A549 (cell line): ENCODE measurements around the gene CHAD. TPM values are rescaled to one million over a fixed set of nuclear protein-coding genes. Genes with fewer than 3 reads are reported as not detected.

ENCODE experiments used
- ATAC-seq, 2 experiments: fragments of 200-7000 bp in 1 of 2; fragments of >200 bp in 1 of 2; cut with Nextera tagmentation in 1 of 2; cut with Tn5 transposase in 1 of 2; 3 replicates each; pipeline versions ENCODE4 v1.8.0 to v1.9.1; 2018 to 2020; ENCODE audit warnings: mild to moderate bottlenecking in 1 of 2, moderate library complexity in 1 of 2
- CTCF ChIA-PET: fragments of 300-600 bp; sonication (Branson Sonifier 250); formaldehyde crosslinking; extraction: SDS; loops from one replicate; lab custom pipeline; 2021; ENCODE audit warnings: antibody characterized with exemption, inconsistent platforms; lab: Yijun Ruan, JAX
- POLR2A ChIA-PET: fragments of 350-600 bp; formaldehyde crosslinking; extraction: SDS; loops from one replicate; lab custom pipeline; 2021; ENCODE audit warnings: antibody characterized with exemption, inconsistent platforms; lab: Yijun Ruan, JAX
- DNase-seq, 2 experiments: peaks; one replicate each; pipeline versions ENCODE4 v3.0.0 to v3.0.0-alpha.2; 2011 to 2016; ENCODE audit warnings: low read depth in 1 of 2, low spot score in 1 of 2
- FAIRE-seq: peaks from 2 replicates; lab custom pipeline; 2011; peaks lifted over from hg19 to GRCh38; lab: Jason Lieb, UNC
- H3K27ac ChIP-seq, 2 experiments: fragments of >200 bp; sonication (Bioruptor Twin); formaldehyde crosslinking; 3 replicates each; pipeline ENCODE4 v1.5.1; 2016 to 2017
- H3K4me1 ChIP-seq: fragments of >200 bp; sonication (Bioruptor Twin); formaldehyde crosslinking; 3 replicates; pipeline ENCODE4 v1.6.1; 2016
- H3K4me2 ChIP-seq: fragments of >200 bp; sonication (Bioruptor Twin); formaldehyde crosslinking; 3 replicates; pipeline ENCODE4 v1.6.1; 2016
- H3K4me3 ChIP-seq: fragments of >200 bp; sonication (Bioruptor Twin); formaldehyde crosslinking; 3 replicates; pipeline ENCODE4 v1.5.1; 2016
- H3K9me3 ChIP-seq: fragments of >200 bp; sonication (Bioruptor Twin); formaldehyde crosslinking; 3 replicates; pipeline ENCODE4 v1.6.1; 2016
- CBX2 ChIP-seq: fragments of 200-600 bp; sonication (generic); IDR thresholded peaks from 2 replicates; pipeline ENCODE4 v1.6.1; 2016; ENCODE audit warnings: low read depth, mild to moderate bottlenecking, borderline replicate concordance
- CEBPB ChIP-seq, 2 experiments: fragments of >200 bp in 1 of 2; sonication (Bioruptor Twin) in 1 of 2; formaldehyde crosslinking in 1 of 2; IDR thresholded peaks; 2 replicates each; pipeline ENCODE4 v1.6.1; 2012 to 2016
- CHD4 ChIP-seq: fragments of 200-600 bp; sonication (generic); IDR thresholded peaks from 2 replicates; pipeline ENCODE4 v1.6.1; 2016; ENCODE audit warnings: antibody characterized with exemption, mild to moderate bottlenecking, borderline replicate concordance
- EHF ChIP-seq: fragments of 250-450 bp; sonication (Bioruptor Pico); IDR thresholded peaks from 2 replicates; pipeline ENCODE4 v1.5.0; 2020; ENCODE audit warnings: mild to moderate bottlenecking
- EP300 ChIP-seq, 2 experiments: fragments of >200 bp; sonication (Bioruptor Twin); formaldehyde crosslinking; IDR thresholded peaks; 2 replicates in 1 of 2; 3 replicates in 1 of 2; pipeline ENCODE4 v1.6.1; 2016 to 2017
- ESRRA ChIP-seq: fragments of 150-350 bp; IDR thresholded peaks from 2 replicates; pipeline ENCODE4 v1.6.1; 2014; ENCODE audit warnings: mild to moderate bottlenecking, low read length, borderline replicate concordance
- FOSB ChIP-seq: fragments of 250-450 bp; sonication (Bioruptor Pico); IDR thresholded peaks from 2 replicates; pipeline ENCODE4 v1.5.0; 2020; ENCODE audit warnings: mild to moderate bottlenecking, moderate library complexity
- FOSL2 ChIP-seq, 2 experiments: fragments of 450-650 bp in 1 of 2; fragments of >200 bp in 1 of 2; sonication (Bioruptor Twin) in 1 of 2; formaldehyde crosslinking; IDR thresholded peaks; 2 replicates each; pipeline versions ENCODE4 v1.5.0 to v1.6.1; 2016 to 2020; ENCODE audit warnings: mild to moderate bottlenecking in 1 of 2, moderate library complexity in 1 of 2
- FOXS1 ChIP-seq: fragments of 250-450 bp; sonication (Bioruptor Pico); IDR thresholded peaks from 2 replicates; pipeline ENCODE4 v1.5.0; 2020; ENCODE audit warnings: mild to moderate bottlenecking, moderate library complexity
- GATA3 ChIP-seq: IDR thresholded peaks from 2 replicates; pipeline ENCODE4 v1.6.1; 2012; ENCODE audit warnings: borderline replicate concordance
- HEYL ChIP-seq: fragments of 250-450 bp; sonication (Bioruptor Pico); IDR thresholded peaks from 2 replicates; pipeline ENCODE4 v1.8.0; 2021; ENCODE audit warnings: mild to moderate bottlenecking, moderate library complexity
- HOXA7 ChIP-seq: fragments of 250-450 bp; sonication (Bioruptor Pico); IDR thresholded peaks from 2 replicates; pipeline ENCODE4 v1.5.0; 2020; ENCODE audit warnings: mild to moderate bottlenecking, moderate library complexity
- HOXB5 ChIP-seq: fragments of 250-450 bp; sonication (Bioruptor Pico); IDR thresholded peaks from 2 replicates; pipeline ENCODE4 v1.5.0; 2020; ENCODE audit warnings: mild to moderate bottlenecking, moderate library complexity
- JUN ChIP-seq, 2 experiments: fragments of >200 bp; sonication (Bioruptor Twin); formaldehyde crosslinking; IDR thresholded peaks; 2 replicates in 1 of 2; 3 replicates in 1 of 2; pipeline ENCODE4 v1.6.1; 2016 to 2017
- JUNB ChIP-seq: fragments of >200 bp; sonication (Bioruptor Twin); formaldehyde crosslinking; IDR thresholded peaks from 2 replicates; pipeline ENCODE4 v1.6.1; 2016
- KDM1A ChIP-seq: fragments of 200-600 bp; sonication (generic); IDR thresholded peaks from 2 replicates; pipeline ENCODE4 v1.6.1; 2016; ENCODE audit warnings: low read depth, mild to moderate bottlenecking
- MAZ ChIP-seq: fragments of 150-350 bp; IDR thresholded peaks from 2 replicates; pipeline ENCODE4 v1.6.1; 2014; ENCODE audit warnings: antibody characterized with exemption, low read depth, low read length, borderline replicate concordance
- NFE2L2 ChIP-seq: fragments of 150-350 bp; conservative IDR thresholded peaks from 2 replicates; pipeline ENCODE4 v1.6.1; 2014; ENCODE audit warnings: low read length
- RARB ChIP-seq: fragments of 250-450 bp; sonication (Bioruptor Pico); IDR thresholded peaks from 2 replicates; pipeline ENCODE4 v1.8.0; 2021; ENCODE audit warnings: mild to moderate bottlenecking, moderate library complexity
- RCOR1 ChIP-seq: fragments of 150-350 bp; IDR thresholded peaks from 2 replicates; pipeline ENCODE4 v1.6.1; 2014; ENCODE audit warnings: antibody characterized with exemption, low read length, low read depth
- RFX5 ChIP-seq: fragments of 450-650 bp; IDR thresholded peaks from 2 replicates; pipeline ENCODE4 v1.7.1; 2014; ENCODE audit warnings: antibody characterized with exemption, mild to moderate bottlenecking, moderate library complexity
- RNF2 ChIP-seq: fragments of 200-600 bp; sonication (generic); IDR thresholded peaks from 2 replicates; pipeline ENCODE4 v1.6.1; 2016; ENCODE audit warnings: low read depth, mild to moderate bottlenecking, antibody characterized with exemption, moderate library complexity, borderline replicate concordance
- WGBS: methylation state at CpG from one replicate; pipeline ENCODE4 v1.1.6; 2017; ENCODE audit errors: missing lambda C conversion rate; 5-methylcytosine and 5-hydroxymethylcytosine counted together
- polyA plus RNA-seq, 4 experiments: library from polyadenylated mRNA; depleted of rRNA in 3 of 4; stranded (reverse); fragments of >200 nt; fragmentation: RNase III in 1 of 4; extraction: RNeasy Plus Mini Kit Qiagen cat#74134 plus additional on column Dnase treatment in 1 of 4; gene quantifications; 2 replicates in 3 of 4; 3 replicates in 1 of 4; pipeline ENCODE4 v1.2.3, GENCODE V29; 2011 to 2017
- TF ChIP-seq, protein P1 (sequence below): fragments of 250-450 bp; sonication (Bioruptor Pico); IDR thresholded peaks from 2 replicates; pipeline ENCODE4 v1.5.0; 2020; ENCODE audit warnings: low read depth, mild to moderate bottlenecking, moderate library complexity
- TF ChIP-seq, protein P2 (sequence below): fragments of >200 bp; sonication (Bioruptor Twin); formaldehyde crosslinking; IDR thresholded peaks from 3 replicates; pipeline ENCODE4 v1.5.1; 2016
- TF ChIP-seq, protein P3 (sequence below): fragments of 150-350 bp; IDR thresholded peaks from 2 replicates; pipeline ENCODE4 v1.6.1; 2014; ENCODE audit warnings: low read depth, mild to moderate bottlenecking, low read length
- TF ChIP-seq, protein P4 (sequence below): fragments of >200 bp; sonication (Bioruptor Twin); formaldehyde crosslinking; IDR thresholded peaks from 3 replicates; pipeline ENCODE4 v1.6.1; 2016
- TF ChIP-seq, protein P5 (sequence below): IDR thresholded peaks from 2 replicates; pipeline ENCODE4 v1.6.1; 2012; ENCODE audit warnings: low read depth, borderline replicate concordance

The CHAD gene
- polyA plus RNA-seq, 2 of the 4 experiments (the other 2 are of a cell fraction): not detected

DNA sequence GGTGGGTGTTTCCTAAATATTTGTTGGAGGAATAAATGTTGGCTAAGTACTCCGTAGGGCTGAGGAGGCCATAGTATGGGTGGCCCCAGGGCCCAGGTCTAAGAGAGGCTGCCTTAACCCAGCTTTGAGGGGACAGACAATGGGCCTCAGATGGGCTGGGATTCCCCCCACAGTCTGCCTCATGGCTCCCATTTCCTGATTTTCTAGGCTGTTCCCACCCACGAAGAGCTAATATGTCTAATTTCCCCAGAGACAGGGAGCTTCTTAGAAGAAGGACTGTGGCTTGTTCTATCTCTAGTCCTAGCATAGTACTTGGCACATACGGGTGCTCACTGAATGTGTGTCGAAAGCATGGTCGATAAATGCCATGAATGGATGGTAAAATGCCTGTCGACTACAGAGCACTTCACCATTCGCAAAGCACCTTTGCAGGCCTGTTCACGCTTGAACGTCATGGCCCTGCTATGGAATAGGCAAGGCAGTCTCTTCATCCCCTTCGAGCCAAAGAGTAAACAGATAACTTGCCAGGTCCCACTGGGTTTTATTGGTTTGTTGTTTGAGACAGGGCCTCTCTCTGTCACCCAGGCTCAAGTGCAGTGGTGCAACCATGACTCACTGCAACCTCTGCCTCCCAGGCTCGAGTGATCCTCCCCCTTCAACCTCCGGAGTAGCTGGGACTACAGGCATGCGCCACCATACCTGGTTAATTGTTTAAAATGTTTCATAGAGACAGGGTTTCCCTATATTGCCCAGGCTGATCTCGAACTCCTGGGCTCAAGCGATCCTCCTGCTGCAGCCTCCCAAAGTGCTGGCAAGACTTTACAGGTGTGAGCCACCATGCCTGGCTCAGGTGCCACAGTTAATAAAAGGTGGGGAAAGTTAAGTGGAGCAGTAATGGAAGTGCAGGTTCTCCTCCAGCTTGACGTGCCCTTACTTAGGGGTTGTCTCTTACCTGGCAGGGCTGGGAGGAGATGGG lies 9.7 kb downstream of the CHAD start:
- Histone ChIP-seq H3K4me2 (no peak overlapping the region), H3K9me3 (no peaks in the 10 kb centered on the region), H3K4me3 (no peak overlapping the region), H3K27ac (no peak overlapping the region), H3K4me1 (peaks cover 9% of the 10 kb centered on the region; the same call in 2 of the 3 replicates)
- ATAC-seq (peak in 1 of 2 experiments; percentile 58; a peak in 3 of 6 replicates), DNase-seq (peak in 1 of 2 experiments; percentile 48), FAIRE-seq (no peak)
- 68% methylated on average over 16 of the region's 16 CpGs for WGBS
- TF ChIP-seq, protein P1, sequence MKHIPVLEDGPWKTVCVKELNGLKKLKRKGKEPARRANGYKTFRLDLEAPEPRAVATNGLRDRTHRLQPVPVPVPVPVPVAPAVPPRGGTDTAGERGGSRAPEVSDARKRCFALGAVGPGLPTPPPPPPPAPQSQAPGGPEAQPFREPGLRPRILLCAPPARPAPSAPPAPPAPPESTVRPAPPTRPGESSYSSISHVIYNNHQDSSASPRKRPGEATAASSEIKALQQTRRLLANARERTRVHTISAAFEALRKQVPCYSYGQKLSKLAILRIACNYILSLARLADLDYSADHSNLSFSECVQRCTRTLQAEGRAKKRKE (CRISPR knock-in tag): no peak
- TF ChIP-seq EP300 (IDR thresholded peaks at IDR 0.05) (no peak), HOXA7 (CRISPR knock-in tag) (no peak), ESRRA (no peak), FOSL2 (IDR thresholded peaks at IDR 0.05) (no peak), FOSL2 (CRISPR knock-in tag; IDR thresholded peaks at IDR 0.05) (peak; percentile 15; the same call in 1 of the 2 replicates)
- ChIA-PET POLR2A (no interaction called here), CTCF (interaction anchor here (0.8 to 19.6 kb wide), 10 partner anchors 11 to 161 kb away, joined by 3 to 238 read pairs (median 4); partner anchors contain the start of genes LRRC59 and RSAD1)

DNA sequence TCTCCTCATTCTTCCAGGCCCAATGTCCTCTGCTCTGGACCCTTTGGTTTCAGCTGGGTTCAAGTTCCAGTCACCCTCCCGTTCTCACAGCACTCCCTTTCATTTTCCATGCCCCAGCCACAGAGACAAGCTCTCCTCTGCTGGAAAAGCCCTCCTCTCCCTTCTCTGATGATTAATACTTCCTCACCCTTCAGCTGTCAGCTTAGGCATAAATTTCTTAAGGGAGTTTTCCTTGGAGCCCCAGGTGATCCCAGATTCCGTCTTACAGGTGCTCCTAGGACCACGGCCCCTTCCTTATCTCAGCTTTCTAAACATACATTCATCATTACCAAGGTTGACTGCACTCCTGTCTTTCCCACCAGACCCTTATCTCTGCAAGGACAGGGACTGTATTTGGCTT lies 10.4 kb downstream of the CHAD start:
- Histone ChIP-seq H3K27ac (no peak overlapping the region), H3K4me2 (no peak overlapping the region), H3K4me1 (peaks cover 9% of the 10 kb centered on the region; the same call in 2 of the 3 replicates), H3K9me3 (no peaks in the 10 kb centered on the region), H3K4me3 (no peak overlapping the region)
- CTCF ChIA-PET: interaction anchor here (0.8 to 19.6 kb wide), 12 partner anchors 9 to 160 kb away, joined by 3 to 238 read pairs (median 4); partner anchors contain the start of genes LRRC59 and RSAD1
- POLR2A ChIA-PET: no interaction called here
- ATAC-seq (no peak), FAIRE-seq (no peak), DNase-seq (no peak)
- 89% methylated on average over 3 of the region's 3 CpGs for WGBS
- TF ChIP-seq CBX2: no peak
- no peak for TF ChIP-seq FOXS1 (CRISPR knock-in tag)
- TF ChIP-seq JUNB: no peak
- TF ChIP-seq CHD4: no peak
- TF ChIP-seq RCOR1: no peak
- no peak for TF ChIP-seq HEYL (CRISPR knock-in tag)
- TF ChIP-seq MAZ: no peak
- TF ChIP-seq RARB (CRISPR knock-in tag): no peak
- no peak for TF ChIP-seq FOSB (CRISPR knock-in tag)
- TF ChIP-seq NFE2L2: no peak
- TF ChIP-seq HOXB5: no peak

DNA sequence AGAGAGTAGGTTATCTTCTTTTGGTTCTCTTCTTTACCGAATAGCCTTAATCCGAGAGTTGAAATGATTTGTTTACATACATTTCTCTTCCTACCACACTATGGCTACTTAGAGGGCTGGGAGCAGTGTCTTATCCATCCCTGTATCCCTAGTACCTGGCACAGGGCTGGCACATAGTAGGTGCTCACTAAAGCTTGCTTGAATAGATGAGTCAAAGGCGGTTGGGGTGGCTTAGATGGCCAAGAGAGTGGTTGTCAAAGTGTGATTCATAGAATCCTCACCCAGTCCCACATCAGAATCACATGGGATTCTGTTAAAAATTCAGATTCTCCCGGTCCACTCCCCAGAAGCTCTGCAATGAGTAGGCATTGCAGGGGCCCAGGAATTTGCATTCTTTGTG lies 11.1 kb downstream of the CHAD start:
- no peak for FAIRE-seq
- ChIA-PET CTCF (interaction anchor here (1.0 to 19.6 kb wide), 10 partner anchors 10 to 160 kb away, joined by 3 to 238 read pairs (median 5); partner anchors contain the start of genes LRRC59 and RSAD1), POLR2A (no interaction called here)
- Histone ChIP-seq H3K9me3 (no peaks in the 10 kb centered on the region), H3K27ac (no peak overlapping the region), H3K4me1 (peaks cover 12% of the 10 kb centered on the region; the same call in 2 of the 3 replicates), H3K4me3 (no peak overlapping the region), H3K4me2 (no peak overlapping the region)
- ATAC-seq: no peak
- no peak for DNase-seq
- 91% methylated on average over 4 of the region's 4 CpGs for WGBS
- TF ChIP-seq EP300 (IDR thresholded peaks at IDR 0.05): no peak
- TF ChIP-seq, protein P2, sequence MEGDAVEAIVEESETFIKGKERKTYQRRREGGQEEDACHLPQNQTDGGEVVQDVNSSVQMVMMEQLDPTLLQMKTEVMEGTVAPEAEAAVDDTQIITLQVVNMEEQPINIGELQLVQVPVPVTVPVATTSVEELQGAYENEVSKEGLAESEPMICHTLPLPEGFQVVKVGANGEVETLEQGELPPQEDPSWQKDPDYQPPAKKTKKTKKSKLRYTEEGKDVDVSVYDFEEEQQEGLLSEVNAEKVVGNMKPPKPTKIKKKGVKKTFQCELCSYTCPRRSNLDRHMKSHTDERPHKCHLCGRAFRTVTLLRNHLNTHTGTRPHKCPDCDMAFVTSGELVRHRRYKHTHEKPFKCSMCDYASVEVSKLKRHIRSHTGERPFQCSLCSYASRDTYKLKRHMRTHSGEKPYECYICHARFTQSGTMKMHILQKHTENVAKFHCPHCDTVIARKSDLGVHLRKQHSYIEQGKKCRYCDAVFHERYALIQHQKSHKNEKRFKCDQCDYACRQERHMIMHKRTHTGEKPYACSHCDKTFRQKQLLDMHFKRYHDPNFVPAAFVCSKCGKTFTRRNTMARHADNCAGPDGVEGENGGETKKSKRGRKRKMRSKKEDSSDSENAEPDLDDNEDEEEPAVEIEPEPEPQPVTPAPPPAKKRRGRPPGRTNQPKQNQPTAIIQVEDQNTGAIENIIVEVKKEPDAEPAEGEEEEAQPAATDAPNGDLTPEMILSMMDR: no peak
- TF ChIP-seq, protein P3, sequence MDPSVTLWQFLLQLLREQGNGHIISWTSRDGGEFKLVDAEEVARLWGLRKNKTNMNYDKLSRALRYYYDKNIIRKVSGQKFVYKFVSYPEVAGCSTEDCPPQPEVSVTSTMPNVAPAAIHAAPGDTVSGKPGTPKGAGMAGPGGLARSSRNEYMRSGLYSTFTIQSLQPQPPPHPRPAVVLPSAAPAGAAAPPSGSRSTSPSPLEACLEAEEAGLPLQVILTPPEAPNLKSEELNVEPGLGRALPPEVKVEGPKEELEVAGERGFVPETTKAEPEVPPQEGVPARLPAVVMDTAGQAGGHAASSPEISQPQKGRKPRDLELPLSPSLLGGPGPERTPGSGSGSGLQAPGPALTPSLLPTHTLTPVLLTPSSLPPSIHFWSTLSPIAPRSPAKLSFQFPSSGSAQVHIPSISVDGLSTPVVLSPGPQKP: no peak
- TF ChIP-seq RFX5: no peak
- no peak for TF ChIP-seq GATA3
- TF ChIP-seq KDM1A: no peak
- TF ChIP-seq JUN (IDR thresholded peaks at IDR 0.05): no peak
- TF ChIP-seq, protein P4, sequence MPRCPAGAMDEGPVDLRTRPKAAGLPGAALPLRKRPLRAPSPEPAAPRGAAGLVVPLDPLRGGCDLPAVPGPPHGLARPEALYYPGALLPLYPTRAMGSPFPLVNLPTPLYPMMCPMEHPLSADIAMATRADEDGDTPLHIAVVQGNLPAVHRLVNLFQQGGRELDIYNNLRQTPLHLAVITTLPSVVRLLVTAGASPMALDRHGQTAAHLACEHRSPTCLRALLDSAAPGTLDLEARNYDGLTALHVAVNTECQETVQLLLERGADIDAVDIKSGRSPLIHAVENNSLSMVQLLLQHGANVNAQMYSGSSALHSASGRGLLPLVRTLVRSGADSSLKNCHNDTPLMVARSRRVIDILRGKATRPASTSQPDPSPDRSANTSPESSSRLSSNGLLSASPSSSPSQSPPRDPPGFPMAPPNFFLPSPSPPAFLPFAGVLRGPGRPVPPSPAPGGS: no peak
- no peak for TF ChIP-seq HOXB5
- no peak for TF ChIP-seq CEBPB (IDR thresholded peaks at IDR 0.05)
- TF ChIP-seq EHF (CRISPR knock-in tag): no peak
- no peak for TF ChIP-seq NFE2L2
- no peak for TF ChIP-seq RNF2
- TF ChIP-seq, protein P5, sequence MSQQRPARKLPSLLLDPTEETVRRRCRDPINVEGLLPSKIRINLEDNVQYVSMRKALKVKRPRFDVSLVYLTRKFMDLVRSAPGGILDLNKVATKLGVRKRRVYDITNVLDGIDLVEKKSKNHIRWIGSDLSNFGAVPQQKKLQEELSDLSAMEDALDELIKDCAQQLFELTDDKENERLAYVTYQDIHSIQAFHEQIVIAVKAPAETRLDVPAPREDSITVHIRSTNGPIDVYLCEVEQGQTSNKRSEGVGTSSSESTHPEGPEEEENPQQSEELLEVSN: no peak
